Stomach (tissue), 9 donors: ENCODE measurements around the gene XYLT1. TPM values are rescaled to one million over a fixed set of nuclear protein-coding genes. Genes with fewer than 3 reads are reported as not detected.

ENCODE experiments used
- DNase-seq, 2 donors: peaks; one replicate each; pipeline versions ENCODE4 v3.0.0 to v3.0.0-alpha.2; 2013 to 2019
- H3K27ac ChIP-seq, 5 donors: fragments of 200-600 bp in 4 of 5; sonication (generic) in 4 of 5; one replicate each; pipeline ENCODE4 v1.5.1; 2013 to 2019; ENCODE audit warnings: mild to moderate bottlenecking in 1 of 5, moderate library complexity in 1 of 5
- H3K27me3 ChIP-seq, 3 donors: fragments of 200-600 bp; sonication (generic); one replicate each; pipeline ENCODE4 v1.5.1; 2017 to 2019; ENCODE audit warnings: mixed run types in 1 of 3
- H3K36me3 ChIP-seq, 4 donors: fragments of 200-600 bp; sonication (generic); 1 replicate in 3 of 4; 2 replicates in 1 of 4; pipeline ENCODE4 v1.5.1; 2016 to 2019
- H3K4me1 ChIP-seq, 4 donors: fragments of 200-600 bp; sonication (generic); one replicate each; pipeline ENCODE4 v1.5.1; 2016 to 2019
- H3K4me3 ChIP-seq, 4 donors: fragments of 200-600 bp; sonication (generic) in 3 of 4; one replicate each; pipeline ENCODE4 v1.5.1; 2016 to 2019; ENCODE audit warnings: mild to moderate bottlenecking in 1 of 4
- H3K9me3 ChIP-seq, 4 donors: fragments of 200-600 bp; sonication (generic); one replicate each; pipeline ENCODE4 v1.5.1; 2016 to 2019
- CTCF ChIP-seq, 7 experiments: fragments of 450-650 bp in 4 of 7; fragments of 200-600 bp in 3 of 7; sonication (generic) in 3 of 7; IDR thresholded peaks; one replicate each; pipeline ENCODE4 v1.5.1; 2016 to 2019; ENCODE audit warnings: antibody characterized with exemption in 7 of 7, control low read depth in 2 of 7, mild to moderate bottlenecking in 1 of 7
- EP300 ChIP-seq: sonication (generic); formaldehyde crosslinking; IDR thresholded peaks from one replicate; pipeline ENCODE4 v1.6.1; 2017; ENCODE audit warnings: antibody characterized with exemption
- POLR2A ChIP-seq, 4 donors: fragments of 450-650 bp; IDR thresholded peaks; one replicate each; pipeline ENCODE4 v1.6.1; 2016; ENCODE audit warnings: antibody characterized with exemption in 4 of 4, control low read depth in 2 of 4, mild to moderate bottlenecking in 1 of 4, moderate library complexity in 1 of 4
- POLR2AphosphoS5 ChIP-seq, 3 donors: sonication (generic); formaldehyde crosslinking; IDR thresholded peaks; one replicate each; pipeline ENCODE4 v1.6.1; 2016; ENCODE audit warnings: antibody characterized with exemption in 3 of 3
- WGBS, 5 donors: extraction: QIAGEN DNeasy Blood & Tissue Kit in 3 of 5; methylation state at CpG; one replicate each; pipeline versions ENCODE4 v1.1.5 to v1.1.7; 2013 to 2018; 5-methylcytosine and 5-hydroxymethylcytosine counted together
- intact Hi-C: fragments of 100-400 bp; cut with DNase I; formaldehyde crosslinking; loops from one replicate; pipeline ENCODE4 v1.15.1; 2023; ENCODE audit warnings: low total_unique reads
- polyA plus RNA-seq, 3 donors: library from polyadenylated mRNA; stranded (reverse); fragments of 200-250 nt; gene quantifications; one replicate each; pipeline ENCODE4 v1.2.3, GENCODE V29; 2013
- total RNA-seq, 5 donors: library from RNA; depleted of rRNA; stranded (reverse); fragments of >200 nt; gene quantifications; one replicate each; pipeline versions ENCODE4 v1.1.0 to v1.2.3, GENCODE V29; 2014 to 2016
- donor health status: healthy with polysubstance abuse.
- donor health status: Bipolar disorder and iron deficiency.
- donor health status: healthy.

Gene XYLT1
- total and polyA plus RNA-seq, 8 donors, result 0.87 to 59.5 (median 9.5) TPM

GRCh38 chr16:17272716-17273115 lies 198.0 kb downstream of the XYLT1 start:
- DNase-seq, result no peak
- intact Hi-C loops, result no loop called here
- peak overlapping the region; percentile 64 to 89 (median 75) for H3K27ac ChIP-seq
- peaks cover 47 to 72% (median 58%) of the 10 kb centered on the region in 4 donors for H3K4me1 ChIP-seq
- no peak overlapping the region for H3K4me3 ChIP-seq
- H3K9me3 ChIP-seq, result no peaks in the 10 kb centered on the region
- WGBS, 5 donors, result 76 to 85% (median 78%) methylated on average over 8 to 10 of the region's 10 CpGs
- no peaks in the 10 kb centered on the region for H3K36me3 ChIP-seq
- TF ChIP-seq CTCF (IDR thresholded peaks at IDR 0.05), result no peak
- TF ChIP-seq POLR2A (IDR thresholded peaks at IDR 0.05), result no peak
- TF ChIP-seq EP300, result no peak
- no peak for TF ChIP-seq POLR2AphosphoS5 (IDR thresholded peaks at IDR 0.05)
- no peaks in the 10 kb centered on the region for H3K27me3 ChIP-seq

GRCh38 chr16:17271687-17272086 lies 199.1 kb downstream of the XYLT1 start:
- H3K27me3 ChIP-seq, result no peaks in the 10 kb centered on the region
- no peaks in the 10 kb centered on the region for H3K9me3 ChIP-seq
- H3K27ac ChIP-seq, result peak overlapping the region; percentile 75 to 89 (median 81)
- peak; percentile 62 to 79 for DNase-seq
- no peak for TF ChIP-seq EP300
- no peak for TF ChIP-seq CTCF (IDR thresholded peaks at IDR 0.05)
- TF ChIP-seq POLR2A (IDR thresholded peaks at IDR 0.05), result no peak
- TF ChIP-seq POLR2AphosphoS5 (IDR thresholded peaks at IDR 0.05), result no peak
- 47 to 75% (median 68%) methylated on average over 4 of the region's 4 CpGs for WGBS, 5 donors
- no peak overlapping the region for H3K4me3 ChIP-seq
- intact Hi-C loops, result no loop called here
- peaks cover 50 to 82% (median 63%) of the 10 kb centered on the region in 4 donors for H3K4me1 ChIP-seq
- no peaks in the 10 kb centered on the region for H3K36me3 ChIP-seq

- TF ChIP-seq CTCF (IDR thresholded peaks at IDR 0.05), result no peak
- TF ChIP-seq POLR2AphosphoS5 (IDR thresholded peaks at IDR 0.05), result peak in 2 of 3 donors; percentile 69 to 78
- no peak for TF ChIP-seq POLR2A (IDR thresholded peaks at IDR 0.05)
- TF ChIP-seq EP300, result no peak
- peak; percentile 70 to 77 for DNase-seq
- H3K4me1 ChIP-seq, result peaks cover 44 to 75% (median 58%) of the 10 kb centered on the region in 4 donors
- intact Hi-C loops, result no loop called here
- no peaks in the 10 kb centered on the region for H3K36me3 ChIP-seq
- peak overlapping the region; percentile 28 to 89 (median 81) for H3K27ac ChIP-seq
- H3K27me3 ChIP-seq, result no peaks in the 10 kb centered on the region
- WGBS, 5 donors, result 22 to 55% (median 49%) methylated on average over 6 of the region's 6 CpGs
- peak overlapping the region in 1 of 4 donors; percentile 24 for H3K4me3 ChIP-seq
- H3K9me3 ChIP-seq, result no peaks in the 10 kb centered on the region
Measured at GRCh38 chr16:17270683-17271109, 200.1 kb downstream of the XYLT1 start.

- Histone ChIP-seq H3K4me3 (peak overlapping the region in 1 of 4 donors; percentile 24), H3K27me3 (no peaks in the 10 kb centered on the region), H3K36me3 (no peaks in the 10 kb centered on the region), H3K4me1 (peaks cover 42 to 71% (median 55%) of the 10 kb centered on the region in 4 donors), H3K9me3 (no peaks in the 10 kb centered on the region), H3K27ac (peak overlapping the region; percentile 75 to 89 (median 81))
- intact Hi-C loops, result no loop called here
- WGBS, 5 donors, result 28 to 71% (median 52%) methylated on average over 3 of the region's 3 CpGs
- DNase-seq, result no peak
- TF ChIP-seq POLR2A (IDR thresholded peaks at IDR 0.05), result no peak
- TF ChIP-seq POLR2AphosphoS5 (IDR thresholded peaks at IDR 0.05), result no peak
- TF ChIP-seq CTCF (IDR thresholded peaks at IDR 0.05), result no peak
- TF ChIP-seq EP300, result no peak
Measured at GRCh38 chr16:17270111-17270510, 200.6 kb downstream of the XYLT1 start.
